Measurements from ENCODE around the gene NHERF1. TPM values are rescaled to one million over a fixed set of nuclear protein-coding genes. Genes with fewer than 3 reads are reported as not detected.

NHERF1 gene
- total and polyA plus RNA-seq, 2 of the 8 experiments (the other 6 are each of a cell fraction or from before 2014, with no cell fraction given): 92.9 to 99.2 TPM

- H2AK5ac ChIP-seq (ENCODE audit: low read depth, low read length): 0 out of 2 replicates have a peak overlapping the region, but pooled peaks have one; percentile 9
- peak overlapping the region; percentile 60 for H2BK5ac ChIP-seq (ENCODE audit: low read depth, low read length)
- no peak overlapping the region for H2AFZ ChIP-seq (ENCODE audit: low read length)
- no peaks in the 10 kb centered on the region for H3K36me3 ChIP-seq (ENCODE audit: control insufficient read depth in 2 of 4, insufficient read depth in 4 of 4, low read length in 3 of 4)
- H3K56ac ChIP-seq (replicated peaks; ENCODE audit: insufficient read length, low read depth, low read length): peak overlapping the region; percentile 90
- H4K91ac ChIP-seq (replicated peaks; ENCODE audit: insufficient read length, low read length): no peak overlapping the region
- no peak for FAIRE-seq
- H3K79me1 ChIP-seq (ENCODE audit: low read depth, low read length): peaks cover 3% of the 10 kb centered on the region; the same call in 1 of the 2 replicates
- peaks cover 0 to 7% of the 10 kb centered on the region in 2 experiments for H4K20me1 ChIP-seq (replicated peaks in 1 of 2; ENCODE audit: control insufficient read depth in 1 of 2, insufficient read depth in 2 of 2, low read length in 2 of 2)
- no peak overlapping the region for H3K4ac ChIP-seq (replicated peaks; ENCODE audit: insufficient read length, low read depth, low read length)
- H3K27me3 ChIP-seq (replicated peaks in 1 of 4; ENCODE audit: control insufficient read depth in 3 of 4, extremely low read depth in 1 of 4, insufficient read depth in 3 of 4, low read length in 3 of 4): peaks cover 0 to 5% (median 2%) of the 10 kb centered on the region in 4 experiments; a peak in 4 of 7 replicates
- H3K79me2 ChIP-seq (ENCODE audit: control insufficient read depth in 1 of 2, insufficient read depth in 2 of 2, low read length in 2 of 2): no peaks in the 10 kb centered on the region
- no peak overlapping the region for H4K5ac ChIP-seq (ENCODE audit: insufficient read length, low read depth, low read length)
- H3K9me3 ChIP-seq (ENCODE audit: insufficient read depth in 2 of 2, low read depth in 1 of 2, low read length in 1 of 2): peaks cover 0 to 9% of the 10 kb centered on the region in 2 experiments; a peak in 1 of 4 replicates
- no peak overlapping the region for H2BK120ac ChIP-seq (replicated peaks; ENCODE audit: low read depth, low read length)
- H2BK15ac ChIP-seq (ENCODE audit: low read length): 0 out of 2 replicates have a peak overlapping the region, but pooled peaks have one; percentile 97
- POLR2A ChIA-PET (ENCODE audit: partially characterized antibody): no interaction called here
- H3K27ac ChIP-seq (ENCODE audit: low read depth, low read length): no peak overlapping the region
- no peak overlapping the region for H3K14ac ChIP-seq (ENCODE audit: insufficient read length)
- WGBS, 2 experiments (ENCODE audit: extremely low coverage in 1 of 2, insufficient coverage in 1 of 2, insufficient read length in 1 of 2, insufficient replicate concordance in 2 of 2, low coverage in 1 of 2, low lambda C conversion rate in 2 of 2, missing lambda C conversion rate in 1 of 2): 82 to 98% methylated on average over 4 to 12 of the region's 12 CpGs
- H3K4me1 ChIP-seq (replicated peaks in 1 of 4; ENCODE audit: control insufficient read depth in 3 of 4, insufficient read depth in 4 of 4, low read length in 3 of 4): peaks cover 0 to 7% (median 1%) of the 10 kb centered on the region in 4 experiments; a peak in 3 of 7 replicates
- H2BK12ac ChIP-seq (ENCODE audit: low read depth, low read length): peak overlapping the region; percentile 98
- DNase-seq (ENCODE audit: low read depth in 1 of 2, low spot score in 2 of 2): no peak
- no peak overlapping the region for H4K8ac ChIP-seq (ENCODE audit: extremely low read depth, insufficient read depth, low read length)
- no peak overlapping the region for H3K18ac ChIP-seq (ENCODE audit: extremely low read depth, low read length)
- CTCF ChIA-PET (ENCODE audit: partially characterized antibody): interaction anchor here (0.6 to 0.9 kb wide), 2 partner anchors 23 to 96 kb away, joined by 3 to 5 read pairs; no protein-coding TSS in a partner anchor
- no peak overlapping the region for H2BK20ac ChIP-seq (ENCODE audit: low read length)
- no peak overlapping the region for H3K4me3 ChIP-seq (ENCODE audit: extremely low read depth in 1 of 4, insufficient read depth in 2 of 4, low read depth in 3 of 4, low read length in 4 of 4)
- H3K4me2 ChIP-seq (ENCODE audit: insufficient read depth in 1 of 2, low read depth in 2 of 2, low read length in 2 of 2): no peak overlapping the region
- peak overlapping the region in 1 of 4 experiments; percentile 13; a peak in 1 of 7 replicates for H3K9ac ChIP-seq (replicated peaks in 1 of 4; ENCODE audit: extremely low read depth in 1 of 4, low read depth in 3 of 4, low read length in 3 of 4)
- no peak overlapping the region for H3K23ac ChIP-seq (ENCODE audit: insufficient read length)
- H3K23me2 ChIP-seq (ENCODE audit: low read depth, low read length): peaks cover 21% of the 10 kb centered on the region
- TF ChIP-seq SP2 (IDR thresholded peaks at IDR 0.05; ENCODE audit: low read length) (no peak), CEBPB (IDR thresholded peaks at IDR 0.05; ENCODE audit: low read depth, low read length) (no peak), SP1 (IDR thresholded peaks at IDR 0.05; ENCODE audit: low read depth, low read length) (no peak), SIN3A (conservative IDR thresholded peaks at IDR 0.05 in 1 of 2, IDR thresholded peaks at IDR 0.05 in 1 of 2; ENCODE audit: low read depth in 1 of 2, low read length in 2 of 2) (no peak), EP300 (IDR thresholded peaks at IDR 0.05; ENCODE audit: borderline replicate concordance in 1 of 2, low read depth in 2 of 2, low read length in 2 of 2) (no peak), SRF (IDR thresholded peaks at IDR 0.05; ENCODE audit: low read depth, low read length) (no peak), HDAC2 (IDR thresholded peaks at IDR 0.05; ENCODE audit: borderline replicate concordance in 1 of 2, low read depth in 2 of 2, low read length in 2 of 2) (no peak), MAX (IDR thresholded peaks at IDR 0.05) (no peak), RFX5 (IDR thresholded peaks at IDR 0.05; ENCODE audit: borderline replicate concordance, low read depth, low read length) (no peak), POU5F1 (IDR thresholded peaks at IDR 0.05; ENCODE audit: low read depth, low read length) (no peak), GABPA (IDR thresholded peaks at IDR 0.05; ENCODE audit: borderline replicate concordance, insufficient read depth, low read length) (no peak)
Measured at GRCh38 chr17:74732042-74732867, 16.2 kb upstream of the NHERF1 start.

Data from H1 (cell line).